HG03159 (cell line): ENCODE measurements around the gene DSCAM.

Source experiments
- ATAC-seq: cut with Tn5 transposase; IDR thresholded peaks from one replicate; pipeline ENCODE4 v1.9.1; 2021; ENCODE audit warnings: mild to moderate bottlenecking, moderate library complexity; ENCODE audit not compliant: unreplicated experiment

DSCAM gene

DNA sequence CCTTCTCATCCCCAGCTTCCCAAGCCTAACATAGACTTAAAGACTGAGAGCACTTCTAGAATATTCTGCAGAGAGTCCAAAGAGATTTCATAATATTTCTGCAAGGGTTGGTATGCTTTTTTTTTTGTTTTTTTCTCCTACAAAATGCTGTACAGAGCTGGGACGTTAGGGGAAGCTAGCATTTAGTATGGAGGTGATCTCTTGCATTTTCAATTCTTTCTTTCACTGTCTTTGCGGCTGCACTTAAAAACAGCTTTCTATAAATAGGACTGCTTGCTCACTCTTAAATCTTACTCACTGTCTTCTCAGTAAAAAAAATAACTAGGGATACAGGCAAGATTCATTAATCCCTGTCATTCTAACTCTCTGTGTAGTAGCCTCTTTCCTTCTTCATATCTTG is 7.4 kb downstream of the DSCAM start:
- ATAC-seq: no peak

- ATAC-seq: no peak
These were observed 9.5 kb downstream of the DSCAM start for GRCh38 chr21:40837456-40837855.

GRCh38 chr21:40835184-40835694 is 11.7 kb downstream of the DSCAM start:
- ATAC-seq: no peak

DNA sequence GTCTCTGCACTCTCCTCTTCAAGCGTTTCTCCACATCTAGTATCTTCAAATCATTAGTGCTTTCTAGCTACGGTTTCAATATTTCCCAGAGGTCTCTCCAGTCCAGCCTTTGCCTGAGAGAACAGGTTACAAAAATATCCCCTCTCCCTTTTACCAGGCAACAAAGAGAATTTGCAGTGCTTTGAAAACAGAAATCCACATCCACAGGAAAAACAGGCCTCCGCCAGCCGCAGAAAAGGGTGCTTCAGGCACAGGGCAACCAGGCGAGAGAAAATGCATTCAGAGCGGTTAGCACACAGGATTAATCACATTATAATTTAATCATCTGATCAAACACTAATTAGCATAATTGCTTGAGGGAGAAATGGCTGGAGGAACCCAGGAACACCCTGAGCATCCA is 13.8 kb downstream of the DSCAM start:
- no peak for ATAC-seq

DNA sequence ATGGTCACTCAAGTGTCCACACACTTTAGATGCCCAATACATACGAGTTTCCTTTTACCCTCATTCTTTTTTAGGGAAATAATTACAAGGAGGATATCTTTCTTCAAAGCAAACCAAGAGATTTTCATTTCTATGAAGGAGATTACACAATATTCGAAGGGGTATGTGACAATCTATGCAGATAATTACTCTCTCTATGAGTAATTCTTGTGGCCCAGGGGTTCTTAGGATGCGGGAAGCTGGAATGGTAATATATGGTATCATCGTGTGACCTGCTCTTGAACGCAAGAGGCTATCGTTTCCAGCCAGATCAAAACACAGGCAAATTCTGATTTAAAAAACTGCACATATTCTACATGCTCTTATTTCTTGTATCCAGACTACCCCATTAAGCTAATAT is 14.6 kb downstream of the DSCAM start:
- no peak for ATAC-seq

DNA sequence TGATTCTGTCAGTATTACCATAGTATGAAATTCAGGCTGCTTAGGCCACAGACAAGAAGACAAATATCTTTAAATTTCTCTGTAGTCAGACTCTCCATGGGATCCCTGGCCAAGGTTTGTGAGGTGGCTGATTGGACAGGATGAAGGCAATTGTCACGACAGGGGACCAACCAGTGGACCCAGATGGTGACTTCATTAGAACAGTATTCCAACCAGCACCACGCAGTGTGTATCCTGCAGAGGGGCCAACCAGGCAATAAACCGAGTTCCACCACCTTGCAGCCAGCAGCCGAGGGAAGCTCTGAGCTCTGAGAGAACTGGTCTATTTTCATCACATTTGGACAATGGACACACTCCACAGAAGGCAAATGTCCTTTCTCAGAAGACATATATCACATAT is 16.1 kb downstream of the DSCAM start:
- no peak for ATAC-seq

DNA sequence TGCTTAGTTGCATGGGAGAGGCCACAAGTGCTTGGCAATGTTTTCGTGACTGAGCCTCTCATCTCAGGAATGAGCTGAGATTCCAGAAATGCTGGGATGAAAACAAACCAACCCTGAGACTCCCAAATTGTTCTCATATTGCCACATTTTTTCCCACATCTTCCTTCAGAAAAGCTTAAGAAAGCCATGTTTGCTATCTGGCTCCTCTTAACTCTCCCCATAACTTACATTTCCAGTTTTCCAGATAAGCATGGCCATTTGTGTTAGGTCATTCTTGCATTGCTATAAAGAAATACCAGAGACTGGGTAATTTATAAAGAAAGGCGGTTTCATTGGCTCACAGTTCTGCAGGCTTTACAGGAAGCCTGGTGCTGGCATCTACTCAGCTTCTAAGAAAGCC is 17.2 kb downstream of the DSCAM start:
- no peak for ATAC-seq

GRCh38 chr21:40829308-40829707 is 17.6 kb downstream of the DSCAM start:
- ATAC-seq: no peak

DNA sequence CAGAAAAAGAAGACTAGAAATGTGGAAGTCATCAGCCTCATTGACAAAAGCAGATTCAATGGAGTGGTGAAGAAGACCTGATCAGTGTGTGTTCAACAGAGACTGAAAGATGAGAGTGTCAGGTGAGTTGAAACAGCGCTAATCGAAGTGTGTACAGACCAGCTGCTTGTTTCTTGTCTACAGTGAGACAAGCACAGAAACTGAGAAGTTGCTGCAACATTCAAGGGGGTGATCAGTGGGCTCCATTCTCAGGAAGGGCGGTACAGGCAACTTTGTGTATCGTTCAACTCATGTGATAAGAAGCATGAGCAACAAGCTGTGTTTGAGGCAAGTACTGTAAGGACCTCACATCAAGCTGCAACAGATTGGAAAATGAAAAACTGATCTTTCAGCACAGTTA is 19.4 kb downstream of the DSCAM start:
- ATAC-seq: no peak

- ATAC-seq: no peak
These were observed 27.7 kb downstream of the DSCAM start for GRCh38 chr21:40819071-40819900.

GRCh38 chr21:40813918-40814317 is 33.0 kb downstream of the DSCAM start:
- no peak for ATAC-seq

DNA sequence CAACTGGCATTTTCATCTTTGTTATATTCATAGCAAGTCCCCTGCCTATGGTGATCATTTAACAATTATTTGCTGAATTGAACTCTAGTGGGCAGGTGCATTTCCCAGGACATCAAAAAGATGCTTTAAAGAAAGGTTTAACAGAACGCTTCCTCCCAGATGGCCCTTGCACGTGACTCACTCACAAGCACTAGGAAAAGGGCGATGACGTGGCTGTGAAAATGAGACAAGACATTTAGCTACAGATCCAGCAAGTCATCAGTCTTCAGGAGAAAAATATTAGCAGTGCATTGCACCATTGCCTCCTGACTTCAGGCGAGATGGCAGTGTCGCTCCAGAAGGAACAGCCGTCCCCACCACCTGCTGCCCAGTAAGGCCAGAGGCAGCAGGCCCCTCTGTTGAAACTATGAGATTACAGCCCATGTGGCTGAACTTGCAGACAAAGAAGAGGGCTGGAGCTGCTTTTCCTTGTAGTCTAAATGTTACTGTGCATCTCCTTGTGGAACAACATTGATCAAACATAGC is 37.2 kb downstream of the DSCAM start:
- ATAC-seq: no peak

GRCh38 chr21:40803101-40803500 is 43.9 kb downstream of the DSCAM start:
- ATAC-seq: no peak

DNA sequence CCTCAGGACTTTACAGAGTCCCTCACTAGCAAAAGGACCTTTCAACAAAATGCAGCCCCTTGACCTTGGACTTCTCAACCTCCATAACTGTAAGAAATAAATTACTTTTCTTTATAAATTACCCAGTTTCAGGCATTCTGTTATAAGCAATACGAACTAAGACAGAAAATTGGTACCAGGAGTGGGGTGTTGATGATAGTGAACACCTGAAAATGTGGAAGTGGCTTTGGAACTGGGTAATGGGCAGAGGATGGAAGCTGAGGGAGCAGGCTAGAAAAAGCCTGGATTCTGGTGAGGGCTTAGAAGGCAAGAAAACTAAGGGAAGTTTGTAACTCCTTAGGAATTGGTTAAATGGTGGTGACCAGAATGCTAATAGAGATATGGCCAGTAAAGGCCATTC is 46.8 kb downstream of the DSCAM start:
- ATAC-seq: no peak

GRCh38 chr21:40797891-40798290 is 49.1 kb downstream of the DSCAM start:
- ATAC-seq: no peak

GRCh38 chr21:40797410-40797809 is 49.5 kb downstream of the DSCAM start:
- ATAC-seq: no peak

GRCh38 chr21:40796464-40796863 is 50.5 kb downstream of the DSCAM start:
- ATAC-seq: no peak

- no peak for ATAC-seq
These were observed 51.6 kb downstream of the DSCAM start for GRCh38 chr21:40795313-40795712.

DNA sequence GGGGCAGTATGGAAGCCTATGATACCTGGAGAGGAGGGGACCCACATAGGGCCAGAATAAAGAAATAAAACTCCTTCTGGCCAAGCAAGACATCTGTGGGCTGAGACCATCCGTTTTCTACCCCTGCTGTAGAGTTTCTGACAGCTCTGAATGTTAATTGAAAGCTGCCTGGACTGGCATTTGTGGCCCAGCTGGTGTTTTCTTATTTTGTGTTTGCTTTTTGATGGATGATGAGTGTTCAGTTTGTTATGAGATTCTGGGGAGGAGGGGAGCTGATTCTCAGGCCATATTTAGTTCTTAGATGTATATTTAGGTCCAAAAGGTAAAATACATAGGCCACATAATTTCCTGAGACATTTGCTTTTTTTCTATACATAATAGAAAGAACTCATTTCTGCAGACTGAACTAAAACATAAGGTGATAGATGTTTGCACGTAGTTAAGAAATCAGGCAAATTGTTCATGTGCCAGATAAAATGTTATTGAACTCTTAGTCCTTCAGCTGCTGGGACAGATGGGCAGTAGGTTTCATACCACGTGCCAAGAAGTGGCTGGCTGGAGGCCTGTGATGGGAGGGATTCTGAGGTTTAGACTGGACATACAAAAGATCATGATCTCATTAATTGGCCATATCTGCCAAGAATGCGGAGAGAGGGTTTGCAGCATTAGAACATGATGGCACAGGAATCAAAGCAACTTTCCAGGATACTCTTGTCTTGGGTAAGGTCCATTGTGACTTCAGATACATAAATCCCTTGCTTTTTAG is 54.1 kb downstream of the DSCAM start:
- no peak for ATAC-seq

- ATAC-seq: no peak
These were observed 58.3 kb downstream of the DSCAM start for GRCh38 chr21:40788635-40789034.

- ATAC-seq: no peak
These were observed 63.6 kb downstream of the DSCAM start for GRCh38 chr21:40783404-40783803.
